Trophoblast cell (in vitro differentiated cells and primary cell): ENCODE results near the gene ZNF462.

Experiments used
- DNase-seq, 2 donors: peaks; one replicate each; pipeline ENCODE4 v3.0.0-alpha.2; 2016
- H2AFZ ChIP-seq: 2 replicates; pipeline ENCODE4 v1.6.1; 2013; ENCODE audit warnings: low read length, moderate library complexity, mild to moderate bottlenecking; ENCODE audit not compliant: insufficient read depth, poor library complexity
- H2AK5ac ChIP-seq: 2 replicates; pipeline ENCODE4 v1.6.1; 2013; ENCODE audit warnings: mild to moderate bottlenecking, low read length
- H2BK120ac ChIP-seq: 2 replicates; pipeline ENCODE4 v1.6.1; 2013; ENCODE audit warnings: low read length, mild to moderate bottlenecking, moderate library complexity; ENCODE audit not compliant: insufficient read depth, poor library complexity
- H2BK12ac ChIP-seq: 2 replicates; pipeline ENCODE4 v1.6.1; 2013; ENCODE audit warnings: mild to moderate bottlenecking, low read length, moderate library complexity
- H2BK5ac ChIP-seq: 2 replicates; pipeline ENCODE4 v1.6.1; 2013; ENCODE audit warnings: low read length, low read depth, moderate library complexity, mild to moderate bottlenecking; ENCODE audit not compliant: poor library complexity
- H3K14ac ChIP-seq: 2 replicates; pipeline ENCODE4 v1.6.1; 2013; ENCODE audit warnings: mild to moderate bottlenecking, low read length
- H3K18ac ChIP-seq: 2 replicates; pipeline ENCODE4 v1.6.1; 2013; ENCODE audit warnings: mild to moderate bottlenecking, low read length
- H3K23ac ChIP-seq: 2 replicates; pipeline ENCODE4 v1.6.1; 2013; ENCODE audit warnings: low read length
- H3K27ac ChIP-seq: 2 replicates; pipeline ENCODE4 v1.5.1; 2013; ENCODE audit warnings: low read depth, mild to moderate bottlenecking, inconsistent platforms, low read length, moderate library complexity
- H3K27me3 ChIP-seq: 2 replicates; pipeline ENCODE4 v1.6.1; 2013; ENCODE audit warnings: inconsistent platforms, mild to moderate bottlenecking, low read length, moderate library complexity; ENCODE audit not compliant: insufficient read depth
- H3K36me3 ChIP-seq, 2 experiments: 1 replicate in 1 of 2; 2 replicates in 1 of 2; pipeline ENCODE4 v1.6.1; 2013; ENCODE audit warnings: low read length in 2 of 2, mild to moderate bottlenecking in 2 of 2, moderate library complexity in 1 of 2; ENCODE audit not compliant: insufficient read depth in 2 of 2, control insufficient read depth in 1 of 2
- H3K4ac ChIP-seq: 2 replicates; pipeline ENCODE4 v1.6.1; 2013; ENCODE audit warnings: low read depth, mild to moderate bottlenecking, low read length, moderate library complexity
- H3K4me1 ChIP-seq, 2 experiments: 1 replicate in 1 of 2; 2 replicates in 1 of 2; pipeline ENCODE4 v1.6.1; 2013; ENCODE audit warnings: low read length in 2 of 2, mild to moderate bottlenecking in 2 of 2, moderate library complexity in 1 of 2; ENCODE audit not compliant: insufficient read depth in 2 of 2, control insufficient read depth in 1 of 2
- H3K4me2 ChIP-seq: 2 replicates; pipeline ENCODE4 v1.6.1; 2013; ENCODE audit warnings: inconsistent platforms, mild to moderate bottlenecking, low read length, moderate library complexity
- H3K4me3 ChIP-seq: 2 replicates; pipeline ENCODE4 v1.5.1; 2013; ENCODE audit warnings: mild to moderate bottlenecking, low read depth, low read length, inconsistent platforms
- H3K79me1 ChIP-seq: one replicate; pipeline ENCODE4 v1.6.1; 2013; ENCODE audit warnings: low read length
- H3K79me2 ChIP-seq: 2 replicates; pipeline ENCODE4 v1.6.1; 2013; ENCODE audit warnings: low read length, mild to moderate bottlenecking; ENCODE audit not compliant: control insufficient read depth, insufficient read depth, poor library complexity
- H3K9ac ChIP-seq: 2 replicates; pipeline ENCODE4 v1.6.1; 2013; ENCODE audit warnings: mild to moderate bottlenecking, low read length
- H3K9me3 ChIP-seq: 2 replicates; pipeline ENCODE4 v1.6.1; 2013; ENCODE audit warnings: low read depth, mild to moderate bottlenecking, control low read depth, inconsistent platforms, low read length; ENCODE audit not compliant: insufficient read depth
- H4K12ac ChIP-seq: 2 replicates; pipeline ENCODE4 v1.6.1; 2013; ENCODE audit warnings: low read depth, mild to moderate bottlenecking, low read length, moderate library complexity
- H4K8ac ChIP-seq: 2 replicates; pipeline ENCODE4 v1.6.1; 2013; ENCODE audit warnings: low read depth, mild to moderate bottlenecking, low read length, moderate library complexity
- H4K91ac ChIP-seq: one replicate; pipeline ENCODE4 v1.6.1; 2013; ENCODE audit warnings: low read depth, mild to moderate bottlenecking, low read length, moderate library complexity
- WGBS: extraction: QIAGEN DNeasy Blood & Tissue Kit; methylation state at CpG from one replicate; pipeline ENCODE4 v1.1.7; 2013; ENCODE audit warnings: missing lambda C conversion rate; ENCODE audit not compliant: insufficient read length, insufficient coverage; ENCODE audit errors: extremely low coverage; 5-methylcytosine and 5-hydroxymethylcytosine counted together

Gene ZNF462

DNA sequence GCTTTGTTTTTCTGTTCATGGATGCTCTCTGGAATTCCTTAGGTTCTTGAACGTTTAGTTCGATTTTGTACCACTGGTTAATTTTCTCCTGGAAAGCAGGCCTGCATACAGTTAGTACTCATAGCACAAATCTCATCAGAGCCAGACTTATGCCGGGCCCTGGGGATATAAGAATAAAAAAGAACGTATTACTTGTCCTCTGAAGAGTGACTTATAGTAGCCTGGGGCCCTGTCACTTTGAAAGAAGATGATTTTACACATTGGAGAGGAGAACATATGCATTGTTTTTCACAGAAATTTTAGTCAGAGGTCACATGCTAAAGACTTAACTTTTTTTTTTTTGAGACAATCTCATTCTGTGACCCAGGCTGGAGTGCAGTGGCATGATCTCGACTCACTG lies 50.3 kb downstream of the ZNF462 start:
- H3K36me3 ChIP-seq: no peaks in the 10 kb centered on the region
- peaks cover 8% of the 10 kb centered on the region for H3K79me1 ChIP-seq
- no peak overlapping the region for H2AFZ ChIP-seq
- DNase-seq: peak; percentile 36 to 57
- no peak overlapping the region for H3K23ac ChIP-seq
- H2BK12ac ChIP-seq: no peak overlapping the region
- H4K12ac ChIP-seq: no peak overlapping the region
- peaks cover 4 to 17% of the 10 kb centered on the region in 2 experiments for H3K4me1 ChIP-seq
- no peak overlapping the region for H4K8ac ChIP-seq
- no peak overlapping the region for H3K18ac ChIP-seq
- no peak overlapping the region for H3K4me3 ChIP-seq
- H2BK120ac ChIP-seq: no peak overlapping the region
- no peak overlapping the region for H2AK5ac ChIP-seq
- H3K14ac ChIP-seq: no peak overlapping the region
- no peaks in the 10 kb centered on the region for H3K27me3 ChIP-seq
- no CpG with 5 or more reads among the region's 5 CpGs for WGBS
- H3K79me2 ChIP-seq: peaks cover 2% of the 10 kb centered on the region
- H3K4me2 ChIP-seq: no peak overlapping the region
- no peak overlapping the region for H3K4ac ChIP-seq
- no peak overlapping the region for H3K9ac ChIP-seq
- no peak overlapping the region for H4K91ac ChIP-seq
- no peak overlapping the region for H3K27ac ChIP-seq
- H3K9me3 ChIP-seq: no peaks in the 10 kb centered on the region
- H2BK5ac ChIP-seq: no peak overlapping the region

DNA sequence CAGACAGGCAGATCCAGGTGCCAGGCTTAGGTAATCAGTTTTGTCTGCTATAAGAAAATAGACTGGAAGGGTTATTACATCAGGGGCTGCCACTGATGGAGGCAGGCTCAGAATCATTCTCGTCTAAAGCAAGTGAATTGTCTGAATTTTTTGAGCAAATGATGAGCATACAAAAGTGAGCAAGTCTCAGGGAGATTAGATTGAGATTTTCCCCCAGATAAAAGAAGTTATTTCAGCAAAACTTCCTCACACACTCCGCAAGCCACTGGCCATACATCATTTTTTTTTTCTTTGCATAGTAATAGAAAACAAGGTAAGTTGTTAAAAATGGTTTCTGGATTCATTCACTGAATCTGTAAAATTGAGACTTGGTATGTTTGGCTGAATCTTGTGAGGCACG lies 52.9 kb downstream of the ZNF462 start:
- Histone ChIP-seq H3K18ac (no peak overlapping the region), H4K8ac (no peak overlapping the region), H2AFZ (no peak overlapping the region), H2BK120ac (peak overlapping the region; percentile 7), H3K9ac (no peak overlapping the region), H3K9me3 (no peaks in the 10 kb centered on the region), H3K79me2 (peaks cover 4% of the 10 kb centered on the region), H3K23ac (no peak overlapping the region), H3K27ac (peak overlapping the region; percentile 80), H2AK5ac (no peak overlapping the region), H3K4me2 (no peak overlapping the region), H3K36me3 (peaks cover 0 to 2% of the 10 kb centered on the region in 2 experiments), H2BK12ac (peak overlapping the region; percentile 69), H3K4me3 (no peak overlapping the region), H3K27me3 (no peaks in the 10 kb centered on the region), H2BK5ac (no peak overlapping the region), H3K14ac (no peak overlapping the region), H4K91ac (no peak overlapping the region), H3K4ac (no peak overlapping the region), H3K4me1 (peaks cover 12 to 22% of the 10 kb centered on the region in 2 experiments), H4K12ac (no peak overlapping the region), H3K79me1 (peaks cover 21% of the 10 kb centered on the region)
- peak; percentile 57 to 94 for DNase-seq
- WGBS: no CpG with 5 or more reads among the region's 3 CpGs

DNA sequence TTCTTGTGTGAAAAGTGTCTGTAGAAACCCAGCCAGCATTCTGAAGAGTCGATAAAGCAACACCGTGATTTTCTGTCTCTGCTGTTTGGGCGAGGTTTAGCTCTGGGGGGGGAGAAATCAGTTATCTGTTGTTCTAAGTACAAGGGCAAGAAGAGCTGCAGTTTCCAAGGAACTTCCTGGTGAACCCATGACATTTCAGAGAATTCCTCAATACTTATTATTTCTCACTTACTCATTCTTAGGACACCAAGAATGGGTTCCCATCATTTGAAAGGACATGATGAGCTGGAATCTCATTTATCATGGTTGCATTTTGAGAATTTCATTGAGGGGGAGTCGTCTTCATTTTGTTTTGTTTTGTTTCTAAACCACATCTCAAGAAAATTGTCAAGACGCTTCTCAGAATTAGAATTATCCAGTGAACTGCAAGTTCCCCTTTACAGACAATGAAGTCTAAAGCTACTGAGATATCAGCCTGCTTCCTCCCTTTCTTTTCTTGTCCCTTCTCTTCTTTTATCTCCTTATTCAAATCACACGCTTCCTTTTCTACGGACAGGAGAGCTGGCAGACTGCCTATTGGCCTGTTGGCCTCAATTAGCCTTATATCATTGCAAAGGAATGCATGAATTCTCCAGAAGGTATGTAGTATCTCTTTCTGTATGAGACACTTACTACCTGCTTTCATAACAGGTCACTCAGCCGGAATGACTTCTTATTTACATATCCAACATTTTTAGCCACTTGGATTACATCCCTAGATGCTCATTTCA lies 53.7 kb downstream of the ZNF462 start:
- Histone ChIP-seq H3K4ac (no peak overlapping the region), H3K27ac (peak overlapping the region; percentile 80), H3K14ac (no peak overlapping the region), H3K9me3 (no peaks in the 10 kb centered on the region), H3K79me2 (peaks cover 4% of the 10 kb centered on the region), H3K9ac (no peak overlapping the region), H3K36me3 (peaks cover 0 to 2% of the 10 kb centered on the region in 2 experiments), H2BK5ac (peak overlapping the region; percentile 55), H3K4me1 (peaks cover 15 to 24% of the 10 kb centered on the region in 2 experiments), H2BK120ac (peak overlapping the region; percentile 30), H4K12ac (no peak overlapping the region), H3K18ac (no peak overlapping the region), H4K91ac (no peak overlapping the region), H3K4me2 (no peak overlapping the region), H2AFZ (no peak overlapping the region), H3K79me1 (peaks cover 25% of the 10 kb centered on the region), H3K4me3 (no peak overlapping the region), H3K23ac (no peak overlapping the region), H3K27me3 (no peaks in the 10 kb centered on the region), H4K8ac (no peak overlapping the region), H2BK12ac (no peak overlapping the region), H2AK5ac (no peak overlapping the region)
- no CpG with 5 or more reads among the region's 8 CpGs for WGBS
- peak; percentile 84 to 95 for DNase-seq

DNA sequence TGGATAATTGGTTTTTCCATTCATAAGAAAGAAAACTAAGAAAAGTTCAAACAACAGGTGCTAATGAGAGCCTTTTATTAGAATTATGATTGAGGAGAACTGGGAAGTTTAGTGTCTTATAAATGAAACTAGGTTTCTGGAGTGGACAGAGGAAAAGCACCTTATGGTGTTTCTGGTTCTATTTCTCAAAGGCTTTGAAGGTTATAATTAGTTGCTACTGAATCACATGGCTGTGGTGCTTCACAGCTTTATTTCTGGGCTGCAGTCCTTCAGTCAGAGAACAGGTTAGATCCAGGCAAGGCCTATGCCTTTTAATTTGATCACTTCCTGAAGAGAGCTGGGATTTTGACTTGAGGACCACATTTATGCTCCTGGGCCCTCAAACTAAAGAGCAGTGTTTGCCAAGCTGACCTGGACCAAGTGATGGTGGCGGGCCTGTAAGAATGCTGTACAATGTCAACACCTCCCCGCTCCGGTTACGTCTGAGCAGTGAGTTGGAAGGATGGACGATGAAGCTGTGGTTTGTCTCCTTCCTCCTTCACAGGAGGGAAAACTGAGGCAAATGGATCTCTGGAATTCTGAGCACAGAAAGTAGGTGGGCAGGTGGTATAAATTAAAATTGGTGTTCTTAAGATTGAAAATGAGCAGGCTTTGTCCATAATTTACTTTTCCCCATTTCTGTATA lies 56.0 kb downstream of the ZNF462 start:
- no peaks in the 10 kb centered on the region for H3K27me3 ChIP-seq
- peak overlapping the region; percentile 75 for H4K91ac ChIP-seq
- H3K4ac ChIP-seq: peak overlapping the region; percentile 26
- H2AFZ ChIP-seq: no peak overlapping the region
- H2BK120ac ChIP-seq: no peak overlapping the region
- H3K79me2 ChIP-seq: peaks cover 4% of the 10 kb centered on the region
- H3K79me1 ChIP-seq: peaks cover 24% of the 10 kb centered on the region
- H2BK5ac ChIP-seq: no peak overlapping the region
- H3K14ac ChIP-seq: peak overlapping the region; percentile 6
- peaks cover 15 to 23% of the 10 kb centered on the region in 2 experiments for H3K4me1 ChIP-seq
- H3K23ac ChIP-seq: no peak overlapping the region
- H3K4me3 ChIP-seq: no peak overlapping the region
- peaks cover 2 to 5% of the 10 kb centered on the region in 2 experiments for H3K36me3 ChIP-seq
- H2AK5ac ChIP-seq: peak overlapping the region; percentile 76
- no peak overlapping the region for H4K12ac ChIP-seq
- no peaks in the 10 kb centered on the region for H3K9me3 ChIP-seq
- H3K18ac ChIP-seq: peak overlapping the region; percentile 84
- peak overlapping the region; percentile 74 for H2BK12ac ChIP-seq
- H4K8ac ChIP-seq: peak overlapping the region; percentile 21
- no peak overlapping the region for H3K9ac ChIP-seq
- no peak overlapping the region for H3K4me2 ChIP-seq
- WGBS: no CpG with 5 or more reads among the region's 5 CpGs
- no peak for DNase-seq
- H3K27ac ChIP-seq: peak overlapping the region; percentile 27
